Activated T-helper 2 cell treated with anti-CD3 and anti-CD28 coated beads, Interferon-gamma antibody, Interleukin-2, Interleukin-4, amounts not matched to agents 10 μg/mL and 5 μg/mL and 100 μg/mL, durations not matched to agents 14 hours and 24 hours and 36 hours (primary cell): ENCODE results near the gene DPYSL4. TPM values are rescaled to one million over a fixed set of nuclear protein-coding genes. Genes with fewer than 3 reads are reported as not detected.

Experiments used
- DNase-seq: peaks from one replicate; pipeline ENCODE4 v3.0.0; 2021; ENCODE audit warnings: low spot score
- H3K27ac Mint-ChIP-seq: one replicate; pipeline ENCODE4 v1.8.0; 2021; ENCODE audit warnings: mixed read lengths
- H3K27me3 Mint-ChIP-seq: one replicate; pipeline ENCODE4 v1.8.0; 2021; ENCODE audit warnings: low read depth, mixed read lengths
- H3K36me3 Mint-ChIP-seq: one replicate; pipeline ENCODE4 v1.8.0; 2021; ENCODE audit warnings: low read depth, mixed read lengths
- H3K4me1 Mint-ChIP-seq: one replicate; pipeline ENCODE4 v1.8.0; 2021; ENCODE audit warnings: low read depth, mixed read lengths
- H3K4me3 Mint-ChIP-seq: one replicate; pipeline ENCODE4 v1.8.0; 2021; ENCODE audit warnings: low read depth, mild to moderate bottlenecking, moderate library complexity, mixed read lengths
- H3K9me3 Mint-ChIP-seq: one replicate; pipeline ENCODE4 v1.8.0; 2021; ENCODE audit warnings: mixed read lengths
- intact Hi-C: fragments of 100-400 bp; cut with micrococcal nuclease; formaldehyde crosslinking; loops from one replicate; pipeline ENCODE4 v1.15.1; 2023
- total RNA-seq: library from RNA; stranded (reverse); gene quantifications from 2 replicates; pipeline ENCODE4 v1.2.3, GENCODE V29; 2022

Gene DPYSL4
- total RNA-seq, 1 donor from 2014 or later: 17.9 TPM

DNA sequence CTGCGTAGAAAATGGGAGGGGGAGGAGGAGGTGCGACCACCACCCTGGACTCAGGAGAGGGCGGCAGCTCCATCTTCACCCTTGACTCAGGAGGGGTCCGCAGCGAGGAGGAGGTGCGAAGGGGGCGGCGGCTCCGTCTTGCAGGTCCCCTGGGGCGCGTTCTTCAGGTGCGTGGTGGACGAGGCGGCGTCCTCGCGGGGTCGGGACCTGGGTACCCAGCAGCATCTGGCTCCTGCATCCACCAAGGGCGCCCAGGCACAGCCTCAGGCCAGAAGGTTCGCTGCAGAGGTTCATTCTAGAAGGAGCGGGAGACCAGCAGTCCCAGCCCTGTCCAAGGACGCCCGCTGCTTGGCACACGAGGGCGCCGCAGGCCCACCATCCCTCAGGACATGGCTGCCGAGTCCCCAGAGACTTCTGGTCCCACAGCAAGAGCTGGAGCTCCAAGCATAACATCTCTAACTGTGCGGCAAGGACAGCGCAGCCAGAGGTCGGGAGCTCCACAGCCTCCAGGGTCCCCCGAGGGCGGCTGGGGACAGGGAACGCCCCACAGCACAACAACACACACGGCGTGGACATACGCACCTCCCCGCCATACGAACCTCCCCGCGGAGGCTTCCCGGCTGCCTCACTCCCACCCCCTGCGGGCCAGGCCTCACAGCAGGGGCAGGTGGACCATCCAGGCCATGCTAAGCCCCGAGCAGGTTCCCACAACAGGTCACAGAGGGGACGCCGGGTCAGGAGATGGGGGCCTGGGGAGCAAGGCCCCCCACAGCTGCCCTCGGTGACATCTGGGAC is 16.8 kb upstream of the DPYSL4 start:
- intact Hi-C loops: no loop called here
- peaks cover 6% of the 10 kb centered on the region for H3K9me3 Mint-ChIP-seq
- H3K4me3 Mint-ChIP-seq: no peak overlapping the region
- peaks cover 7% of the 10 kb centered on the region for H3K27me3 Mint-ChIP-seq
- peaks cover 4% of the 10 kb centered on the region for H3K36me3 Mint-ChIP-seq
- DNase-seq: no peak
- H3K4me1 Mint-ChIP-seq: peaks cover 10% of the 10 kb centered on the region
- H3K27ac Mint-ChIP-seq: no peak overlapping the region

DNA sequence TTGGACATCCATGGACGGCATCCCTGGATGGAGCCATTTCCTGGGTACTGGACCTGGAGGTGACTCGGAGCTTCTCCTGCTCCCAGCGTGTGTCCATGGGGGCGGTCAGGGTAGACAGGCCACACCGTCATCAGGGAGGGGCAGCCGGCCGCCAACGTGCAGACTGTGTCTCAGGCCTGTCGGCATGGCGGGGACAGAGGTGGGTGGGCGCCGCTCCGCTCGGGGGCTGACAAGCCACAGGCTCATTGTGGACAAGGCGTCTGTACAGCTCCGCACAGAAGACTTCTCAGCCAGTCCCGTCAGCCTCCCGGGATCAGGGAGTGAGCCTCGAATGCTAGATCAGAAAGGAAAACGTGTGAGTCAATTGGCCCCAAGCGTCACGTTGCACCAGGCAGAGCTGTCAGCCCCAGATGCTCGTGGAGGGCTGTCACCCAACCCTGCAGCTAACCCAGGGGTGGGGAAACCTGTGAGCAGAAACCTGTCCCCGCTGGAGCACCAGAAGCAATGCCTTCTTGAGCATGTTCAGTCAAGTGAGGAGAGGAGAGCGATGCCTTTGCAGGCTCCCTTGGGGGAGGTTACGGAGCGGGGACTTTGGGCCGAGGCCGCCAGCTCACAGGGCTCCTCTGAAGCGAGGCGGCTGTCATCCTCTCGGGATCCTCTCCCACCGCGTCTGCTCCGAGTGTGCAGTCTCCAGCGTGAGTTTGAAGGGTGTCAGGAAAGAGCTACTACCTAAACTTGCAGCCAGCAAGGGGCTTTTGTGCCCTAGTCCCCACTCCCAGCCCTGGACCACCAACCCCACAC is 16.0 kb upstream of the DPYSL4 start:
- H3K27ac Mint-ChIP-seq: no peak overlapping the region
- peaks cover 4% of the 10 kb centered on the region for H3K36me3 Mint-ChIP-seq
- H3K27me3 Mint-ChIP-seq: peaks cover 14% of the 10 kb centered on the region
- H3K4me3 Mint-ChIP-seq: no peak overlapping the region
- DNase-seq: no peak
- intact Hi-C loops: no loop called here
- H3K9me3 Mint-ChIP-seq: peaks cover 6% of the 10 kb centered on the region
- H3K4me1 Mint-ChIP-seq: peaks cover 10% of the 10 kb centered on the region

DNA sequence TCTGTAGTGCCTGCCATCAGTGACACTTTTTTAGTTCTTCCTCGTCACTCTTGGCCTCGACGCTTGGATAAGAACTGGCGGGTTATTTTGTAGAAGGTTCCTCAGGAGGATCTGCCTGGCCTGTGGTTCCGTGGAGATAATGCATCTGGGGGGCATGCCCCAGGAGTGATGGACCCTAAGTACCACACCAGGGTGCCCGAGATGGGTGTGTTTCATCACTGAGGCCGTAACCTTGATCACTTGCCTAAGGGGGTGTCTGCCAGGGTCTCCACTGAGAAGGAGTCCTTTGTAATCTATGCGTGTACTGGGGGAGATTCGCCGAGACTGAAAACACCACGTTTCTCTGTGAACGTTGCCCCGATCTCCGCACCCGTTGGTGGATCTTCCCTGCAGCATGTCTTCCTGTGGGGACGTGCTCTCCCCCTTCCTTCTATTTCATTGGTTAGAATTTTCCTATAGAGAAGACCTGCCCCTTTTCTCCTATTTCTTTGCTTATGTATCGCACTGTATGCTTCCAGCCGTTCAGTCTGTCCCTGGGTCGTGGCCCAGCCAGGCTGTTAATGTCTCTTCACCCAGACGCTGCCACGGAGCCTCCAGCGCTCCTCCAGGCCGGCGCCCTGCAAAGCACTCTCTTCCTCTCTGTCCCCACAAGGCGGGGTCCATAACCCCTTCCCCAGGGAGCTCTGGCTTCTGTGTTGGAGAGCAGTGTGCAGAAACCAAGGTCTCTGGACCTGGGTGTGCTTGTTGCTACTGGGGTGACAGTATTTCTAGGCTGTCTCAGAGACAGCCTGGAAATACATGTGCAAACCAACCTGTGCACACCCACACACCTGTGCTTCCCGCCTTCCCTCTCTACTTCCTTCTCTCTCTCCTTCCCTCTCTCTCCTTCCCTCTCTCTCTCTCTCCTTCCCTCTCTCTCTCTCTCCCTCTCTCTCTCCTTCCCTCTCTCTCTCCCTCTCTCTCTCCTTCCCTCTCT is 14.4 kb upstream of the DPYSL4 start:
- H3K27me3 Mint-ChIP-seq: peaks cover 24% of the 10 kb centered on the region
- no peak overlapping the region for H3K27ac Mint-ChIP-seq
- peaks cover 4% of the 10 kb centered on the region for H3K36me3 Mint-ChIP-seq
- no peak overlapping the region for H3K4me3 Mint-ChIP-seq
- H3K9me3 Mint-ChIP-seq: peaks cover 6% of the 10 kb centered on the region
- intact Hi-C loops: no loop called here
- DNase-seq: no peak
- peaks cover 4% of the 10 kb centered on the region for H3K4me1 Mint-ChIP-seq

DNA sequence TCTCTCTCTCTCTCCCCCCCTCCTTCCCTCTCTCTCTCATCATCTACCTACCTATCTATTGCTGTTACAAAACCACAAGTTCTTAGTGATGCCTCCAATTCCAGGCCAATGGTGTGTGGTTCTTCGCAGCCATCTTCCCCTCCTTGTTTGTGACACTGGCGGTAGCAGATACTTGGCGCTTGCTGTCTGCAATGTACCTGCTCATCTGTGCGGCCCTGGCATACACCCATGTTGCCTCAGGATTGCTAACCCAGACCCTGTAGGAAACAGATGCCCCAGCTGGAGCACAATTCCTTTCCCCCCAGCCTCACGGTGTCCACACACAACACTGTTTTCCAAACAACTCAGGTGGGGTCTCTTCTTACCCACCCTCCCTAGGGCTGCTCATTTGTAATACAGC is 13.6 kb upstream of the DPYSL4 start:
- H3K27ac Mint-ChIP-seq: peak overlapping the region; percentile 38
- peaks cover 6% of the 10 kb centered on the region for H3K9me3 Mint-ChIP-seq
- DNase-seq: no peak
- H3K4me1 Mint-ChIP-seq: peaks cover 4% of the 10 kb centered on the region
- peaks cover 4% of the 10 kb centered on the region for H3K36me3 Mint-ChIP-seq
- intact Hi-C loops: no loop called here
- no peak overlapping the region for H3K4me3 Mint-ChIP-seq
- H3K27me3 Mint-ChIP-seq: peaks cover 26% of the 10 kb centered on the region

DNA sequence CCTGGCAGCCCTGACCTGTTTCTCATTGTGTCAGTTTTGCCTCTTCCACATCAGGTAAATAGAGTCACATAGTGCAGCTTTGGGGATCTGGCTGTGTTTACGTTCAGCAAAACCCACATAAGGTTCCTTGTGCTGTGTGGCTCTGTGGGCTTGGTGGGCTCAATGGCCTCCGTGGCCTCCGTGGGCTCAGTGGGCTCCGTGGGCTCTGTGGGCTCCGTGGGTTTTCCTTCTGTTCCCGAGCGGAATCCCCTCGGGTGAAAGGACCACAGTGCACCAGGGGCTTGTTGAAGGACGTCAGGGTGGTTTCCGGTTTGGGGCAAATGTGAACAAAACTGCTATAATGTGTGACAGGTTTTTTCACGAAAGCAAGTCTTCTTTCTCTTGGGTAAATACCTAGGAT is 12.5 kb upstream of the DPYSL4 start:
- H3K36me3 Mint-ChIP-seq: peaks cover 4% of the 10 kb centered on the region
- peaks cover 6% of the 10 kb centered on the region for H3K9me3 Mint-ChIP-seq
- DNase-seq: no peak
- no peak overlapping the region for H3K27ac Mint-ChIP-seq
- H3K4me1 Mint-ChIP-seq: peaks cover 4% of the 10 kb centered on the region
- intact Hi-C loops: no loop called here
- no peak overlapping the region for H3K4me3 Mint-ChIP-seq
- peaks cover 26% of the 10 kb centered on the region for H3K27me3 Mint-ChIP-seq

DNA sequence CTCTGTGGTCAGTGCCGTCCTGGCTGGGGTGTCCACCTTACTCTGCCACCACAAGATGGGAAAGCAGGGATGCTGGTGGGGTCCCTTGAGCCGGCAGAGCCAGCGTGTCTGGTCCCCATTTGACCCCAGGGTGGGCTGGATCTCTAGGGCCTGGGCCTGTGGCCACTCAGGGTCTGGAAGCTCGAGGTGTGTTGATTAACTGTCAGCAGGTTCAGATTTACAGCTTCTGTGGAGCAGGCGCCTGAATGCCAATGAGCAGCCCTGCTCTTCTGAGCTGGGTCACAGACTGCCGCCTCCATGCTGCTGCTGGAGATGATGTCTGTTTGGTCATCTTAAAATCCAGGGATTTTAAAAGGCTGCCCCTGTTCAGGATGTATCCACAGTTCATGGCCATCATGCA is 11.3 kb upstream of the DPYSL4 start:
- peaks cover 4% of the 10 kb centered on the region for H3K36me3 Mint-ChIP-seq
- H3K27me3 Mint-ChIP-seq: peaks cover 26% of the 10 kb centered on the region
- H3K4me3 Mint-ChIP-seq: no peak overlapping the region
- intact Hi-C loops: no loop called here
- no peak overlapping the region for H3K27ac Mint-ChIP-seq
- DNase-seq: no peak
- peaks cover 6% of the 10 kb centered on the region for H3K9me3 Mint-ChIP-seq
- peaks cover 4% of the 10 kb centered on the region for H3K4me1 Mint-ChIP-seq

DNA sequence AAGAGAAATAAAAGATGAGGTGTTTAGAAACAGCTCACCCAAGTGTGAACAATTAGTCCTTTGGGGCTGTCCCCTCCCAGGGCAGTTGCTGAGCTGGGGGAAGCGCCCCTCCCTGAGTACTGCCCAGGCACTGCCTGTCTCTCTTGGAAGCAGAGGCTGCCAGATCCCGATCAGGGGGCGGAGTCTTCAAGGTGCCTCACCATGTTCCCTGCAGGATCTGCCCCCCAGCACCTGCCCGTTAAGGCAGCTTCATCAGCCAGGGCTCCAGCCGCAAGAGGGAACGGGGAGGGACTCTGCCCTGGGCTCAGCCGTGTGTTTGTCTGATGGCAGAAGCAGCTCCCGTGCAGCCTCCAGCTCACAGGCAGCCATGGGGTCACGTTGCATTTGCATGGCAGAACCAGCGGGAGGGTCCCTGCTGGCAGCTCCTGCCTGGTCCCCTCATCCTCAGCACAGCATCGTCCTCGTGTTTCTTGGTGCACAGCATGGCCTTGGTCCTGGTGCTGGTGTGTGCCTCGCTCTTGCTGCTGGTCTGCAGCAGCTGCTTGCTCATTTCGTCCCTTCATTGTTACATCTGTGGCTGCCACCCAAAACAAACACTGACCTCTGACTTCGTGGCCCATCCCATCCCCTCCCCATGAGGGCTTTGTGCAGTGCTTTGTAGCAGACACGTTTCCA is 10.7 kb upstream of the DPYSL4 start:
- peaks cover 4% of the 10 kb centered on the region for H3K4me1 Mint-ChIP-seq
- intact Hi-C loops: no loop called here
- peaks cover 4% of the 10 kb centered on the region for H3K36me3 Mint-ChIP-seq
- H3K9me3 Mint-ChIP-seq: peaks cover 6% of the 10 kb centered on the region
- H3K27me3 Mint-ChIP-seq: peaks cover 26% of the 10 kb centered on the region
- no peak overlapping the region for H3K4me3 Mint-ChIP-seq
- no peak overlapping the region for H3K27ac Mint-ChIP-seq
- DNase-seq: no peak

DNA sequence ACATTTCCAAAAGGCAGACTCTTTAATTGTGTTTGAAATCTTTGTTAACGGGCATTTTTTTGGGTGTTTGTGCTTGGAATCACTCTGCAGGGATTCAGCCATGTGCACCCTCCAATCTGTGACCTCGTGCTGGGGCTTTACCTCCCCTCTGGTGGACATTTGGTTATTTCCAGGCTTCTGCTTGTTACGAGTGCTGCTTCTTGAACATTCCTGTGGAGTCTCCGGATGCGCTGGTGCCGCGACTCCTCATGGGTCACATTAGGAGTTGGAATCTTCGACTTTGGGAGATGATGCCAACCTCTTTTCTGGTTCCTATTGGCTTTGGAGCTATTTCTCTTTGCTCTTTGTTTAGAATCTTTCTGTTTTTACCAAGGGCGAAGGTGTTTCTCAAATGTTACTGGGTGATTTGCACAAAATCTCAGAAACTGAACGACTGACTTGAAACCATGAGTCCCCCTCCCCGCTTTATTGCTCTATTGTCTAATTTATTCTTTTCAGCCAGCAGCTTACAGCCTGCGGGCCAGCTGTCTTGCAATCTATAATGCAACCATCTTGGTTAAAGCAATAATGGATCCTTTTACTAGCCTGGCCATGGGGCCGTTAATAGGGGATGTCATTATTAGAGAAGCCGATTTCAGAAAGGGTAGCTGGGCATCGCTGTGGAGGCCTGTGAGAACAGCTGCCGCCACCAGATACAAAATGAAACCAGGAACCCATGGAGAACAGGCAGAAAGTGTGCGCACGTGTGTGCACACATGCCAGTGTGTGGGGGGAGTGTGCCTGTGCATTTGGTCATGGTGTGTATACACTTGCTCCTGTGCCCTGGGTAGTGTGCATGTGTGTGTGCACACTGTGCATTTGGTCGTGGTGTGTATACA is 9.9 kb upstream of the DPYSL4 start:
- Mint-ChIP-seq H3K27me3 (peaks cover 26% of the 10 kb centered on the region), H3K36me3 (peaks cover 4% of the 10 kb centered on the region), H3K9me3 (peaks cover 6% of the 10 kb centered on the region), H3K4me1 (peaks cover 4% of the 10 kb centered on the region), H3K27ac (no peak overlapping the region), H3K4me3 (no peak overlapping the region)
- DNase-seq: no peak
- intact Hi-C loops: no loop called here

DNA sequence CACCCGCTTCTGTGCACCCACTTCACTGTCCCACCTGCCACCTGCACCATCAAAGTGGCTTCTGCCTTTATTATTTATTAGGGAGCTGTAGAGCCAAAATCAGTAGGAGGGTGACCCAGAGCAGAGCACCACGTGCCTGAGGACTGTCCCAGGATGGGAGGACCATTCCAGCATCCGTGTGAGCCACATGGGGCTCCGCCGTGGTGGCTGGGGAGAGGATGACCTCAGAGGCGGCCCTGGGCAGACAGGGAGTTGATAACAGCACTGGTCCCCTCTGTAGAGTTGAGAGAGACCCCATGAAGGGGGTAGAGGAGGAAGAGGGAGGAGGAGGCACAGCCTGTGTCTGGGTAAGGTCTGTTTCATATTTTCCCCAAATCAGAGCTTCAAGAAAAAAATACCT is 8.7 kb upstream of the DPYSL4 start:
- Mint-ChIP-seq H3K27ac (no peak overlapping the region), H3K4me1 (peaks cover 3% of the 10 kb centered on the region), H3K9me3 (peaks cover 5% of the 10 kb centered on the region), H3K4me3 (no peak overlapping the region), H3K27me3 (peaks cover 28% of the 10 kb centered on the region), H3K36me3 (peaks cover 4% of the 10 kb centered on the region)
- intact Hi-C loops: no loop called here
- DNase-seq: no peak

DNA sequence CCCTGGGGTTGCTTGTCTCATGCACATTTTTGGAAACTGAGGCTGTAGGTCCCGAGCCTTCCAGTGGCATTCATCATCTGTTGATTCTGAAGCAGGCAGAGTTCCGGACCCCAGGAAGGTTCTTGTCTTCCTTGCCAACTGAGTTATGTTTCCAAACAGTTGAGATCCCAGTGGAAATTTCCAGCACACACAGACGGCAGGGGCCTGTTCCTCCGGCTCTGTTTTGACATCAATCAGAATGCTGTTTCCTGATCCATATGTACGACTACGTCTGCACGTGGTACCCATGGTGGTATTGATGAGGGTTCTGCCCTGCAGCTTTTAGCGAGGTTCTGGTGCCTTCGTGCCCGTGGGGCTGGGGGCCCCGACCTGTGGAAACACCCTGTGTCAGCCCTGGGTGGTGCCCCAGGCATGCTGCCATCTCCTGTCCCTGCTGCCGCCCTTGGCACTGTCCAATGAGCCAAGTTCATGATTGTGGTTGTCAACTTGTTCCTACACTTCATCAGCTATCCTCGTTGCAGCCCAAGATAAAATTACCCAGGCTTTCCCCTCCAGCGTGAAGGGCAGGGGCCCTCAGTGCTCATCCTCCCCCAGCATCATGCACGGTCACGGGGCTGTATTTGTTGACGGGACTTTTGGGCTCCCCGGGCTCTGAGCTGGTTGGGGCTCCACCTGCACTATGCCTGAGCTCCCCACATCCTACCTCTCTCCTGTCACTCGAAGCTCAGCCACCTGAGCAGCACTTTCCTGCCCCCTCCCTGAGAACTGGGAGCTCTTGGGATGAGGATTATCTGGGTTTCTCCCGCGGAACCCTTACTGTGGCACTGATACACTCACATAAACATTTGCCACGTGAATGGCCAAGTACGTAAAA is 7.8 kb upstream of the DPYSL4 start:
- DNase-seq: no peak
- intact Hi-C loops: no loop called here
- Mint-ChIP-seq H3K4me1 (no peaks in the 10 kb centered on the region), H3K27ac (no peak overlapping the region), H3K27me3 (peaks cover 34% of the 10 kb centered on the region), H3K4me3 (no peak overlapping the region), H3K36me3 (no peaks in the 10 kb centered on the region), H3K9me3 (no peaks in the 10 kb centered on the region)
